Measurements from ENCODE around the gene ATP8A1.

The ATP8A1 gene

GRCh38 chr4:42482516-42483327 lies 174.2 kb downstream of the ATP8A1 start:
- POLR2A ChIA-PET = no interaction called here
- DNase-seq (ENCODE audit: low read depth, low spot score) = no peak

GRCh38 chr4:42480717-42481116 lies 176.2 kb downstream of the ATP8A1 start:
- POLR2A ChIA-PET = interaction anchor here (0.6 kb wide), 1 partner anchor 26 kb away, joined by 3 read pairs; no protein-coding TSS in a partner anchor
- TF ChIP-seq CTCF (IDR thresholded peaks at IDR 0.05; ENCODE audit: insufficient read depth, low read length, missing control alignments) = no peak
- no peak overlapping the region for H3K4me3 ChIP-seq (ENCODE audit: low read depth, low read length)
- no peak for DNase-seq (ENCODE audit: low read depth, low spot score)
- CTCF ChIA-PET = interaction anchor here (1.0 kb wide), 1 partner anchor 39 kb away, joined by 3 read pairs; no protein-coding TSS in a partner anchor

More at GRCh38 chr4:42482516-42483327, 174.2 kb downstream of the ATP8A1 start:
- no peak overlapping the region for H3K4me3 ChIP-seq (ENCODE audit: low read depth, low read length)
- CTCF ChIA-PET = no interaction called here
- no peak for TF ChIP-seq CTCF (IDR thresholded peaks at IDR 0.05; ENCODE audit: insufficient read depth, low read length, missing control alignments)

GRCh38 chr4:42480281-42480680 lies 176.6 kb downstream of the ATP8A1 start:
- no peak for DNase-seq (ENCODE audit: low read depth, low spot score)
- ChIA-PET CTCF (interaction anchor here (1.0 kb wide), 1 partner anchor 39 kb away, joined by 3 read pairs; no protein-coding TSS in a partner anchor), POLR2A (no interaction called here)
- TF ChIP-seq CTCF (IDR thresholded peaks at IDR 0.05; ENCODE audit: insufficient read depth, low read length, missing control alignments) = no peak
- no peak overlapping the region for H3K4me3 ChIP-seq (ENCODE audit: low read depth, low read length)

GRCh38 chr4:42478946-42479345 lies 178.0 kb downstream of the ATP8A1 start:
- TF ChIP-seq CTCF (IDR thresholded peaks at IDR 0.05; ENCODE audit: insufficient read depth, low read length, missing control alignments) = no peak
- CTCF ChIA-PET = no interaction called here
- POLR2A ChIA-PET = no interaction called here
- no peak overlapping the region for H3K4me3 ChIP-seq (ENCODE audit: low read depth, low read length)
- DNase-seq (ENCODE audit: low read depth, low spot score) = no peak

- ChIA-PET POLR2A (no interaction called here), CTCF (no interaction called here)
- H3K4me3 ChIP-seq (ENCODE audit: low read depth, low read length) = no peak overlapping the region
- DNase-seq (ENCODE audit: low read depth, low spot score) = no peak
- no peak for TF ChIP-seq CTCF (IDR thresholded peaks at IDR 0.05; ENCODE audit: insufficient read depth, low read length, missing control alignments)
Measured at GRCh38 chr4:42478509-42478908, 178.4 kb downstream of the ATP8A1 start.

- no peak for DNase-seq (ENCODE audit: low read depth, low spot score)
- no peak overlapping the region for H3K4me3 ChIP-seq (ENCODE audit: low read depth, low read length)
- ChIA-PET POLR2A (no interaction called here), CTCF (no interaction called here)
- TF ChIP-seq CTCF (IDR thresholded peaks at IDR 0.05; ENCODE audit: insufficient read depth, low read length, missing control alignments) = no peak
Measured at GRCh38 chr4:42474406-42474805, 182.5 kb downstream of the ATP8A1 start.
